ENCODE data around the gene YAP1. TPM values are rescaled to one million over a fixed set of nuclear protein-coding genes. Genes with fewer than 3 reads are reported as not detected.

YAP1 gene
- total RNA-seq, 2 donors from 2014 or later = 137 to 210 TPM

DNA sequence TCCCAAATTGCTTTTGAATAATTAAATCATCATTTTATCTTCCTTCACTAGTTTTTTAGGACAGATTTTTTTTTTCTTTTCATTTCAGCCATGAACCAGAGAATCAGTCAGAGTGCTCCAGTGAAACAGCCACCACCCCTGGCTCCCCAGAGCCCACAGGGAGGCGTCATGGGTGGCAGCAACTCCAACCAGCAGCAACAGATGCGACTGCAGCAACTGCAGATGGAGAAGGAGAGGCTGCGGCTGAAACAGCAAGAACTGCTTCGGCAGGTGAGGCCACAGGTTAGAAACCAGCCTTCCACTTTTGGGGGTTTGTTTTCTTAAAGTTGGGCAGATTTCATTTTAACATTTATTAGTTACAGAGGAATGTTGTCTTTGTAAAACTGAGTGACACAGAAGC, 95.6 kb downstream of the YAP1 start:
- no peak overlapping the region for H3K4me3 ChIP-seq
- 66% methylated on average over 4 of the region's 4 CpGs for WGBS
- no peaks in the 10 kb centered on the region for H3K27me3 ChIP-seq (replicated peaks; ENCODE audit: insufficient read depth)
- H3K36me3 ChIP-seq = peaks cover 3 to 4% of the 10 kb centered on the region in 2 donors
- H3K9me3 ChIP-seq = no peaks in the 10 kb centered on the region
- H3K4me1 ChIP-seq (replicated peaks) = no peaks in the 10 kb centered on the region
- DNase-seq (ENCODE audit: low spot score) = no peak
- no peak overlapping the region for H3K27ac ChIP-seq
- intact Hi-C loops (cut with DNase I) = loop anchor here (10.0 kb wide), 1 partner anchor 59 kb away; no protein-coding TSS in a partner anchor
- TF ChIP-seq, protein P1, sequence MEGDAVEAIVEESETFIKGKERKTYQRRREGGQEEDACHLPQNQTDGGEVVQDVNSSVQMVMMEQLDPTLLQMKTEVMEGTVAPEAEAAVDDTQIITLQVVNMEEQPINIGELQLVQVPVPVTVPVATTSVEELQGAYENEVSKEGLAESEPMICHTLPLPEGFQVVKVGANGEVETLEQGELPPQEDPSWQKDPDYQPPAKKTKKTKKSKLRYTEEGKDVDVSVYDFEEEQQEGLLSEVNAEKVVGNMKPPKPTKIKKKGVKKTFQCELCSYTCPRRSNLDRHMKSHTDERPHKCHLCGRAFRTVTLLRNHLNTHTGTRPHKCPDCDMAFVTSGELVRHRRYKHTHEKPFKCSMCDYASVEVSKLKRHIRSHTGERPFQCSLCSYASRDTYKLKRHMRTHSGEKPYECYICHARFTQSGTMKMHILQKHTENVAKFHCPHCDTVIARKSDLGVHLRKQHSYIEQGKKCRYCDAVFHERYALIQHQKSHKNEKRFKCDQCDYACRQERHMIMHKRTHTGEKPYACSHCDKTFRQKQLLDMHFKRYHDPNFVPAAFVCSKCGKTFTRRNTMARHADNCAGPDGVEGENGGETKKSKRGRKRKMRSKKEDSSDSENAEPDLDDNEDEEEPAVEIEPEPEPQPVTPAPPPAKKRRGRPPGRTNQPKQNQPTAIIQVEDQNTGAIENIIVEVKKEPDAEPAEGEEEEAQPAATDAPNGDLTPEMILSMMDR (IDR thresholded peaks at IDR 0.05) = no peak
- TF ChIP-seq POLR2AphosphoS5 (IDR thresholded peaks at IDR 0.05) (no peak), POLR2A (IDR thresholded peaks at IDR 0.05) (no peak)

- no peak overlapping the region for H3K27ac ChIP-seq
- no peaks in the 10 kb centered on the region for H3K27me3 ChIP-seq (replicated peaks; ENCODE audit: insufficient read depth)
- no peaks in the 10 kb centered on the region for H3K9me3 ChIP-seq
- intact Hi-C loops (cut with DNase I) = loop anchor here (10.0 kb wide), 1 partner anchor 56 kb away; no protein-coding TSS in a partner anchor
- TF ChIP-seq POLR2AphosphoS5 (IDR thresholded peaks at IDR 0.05) (no peak), POLR2A (IDR thresholded peaks at IDR 0.05) (no peak)
- TF ChIP-seq, protein P1 (IDR thresholded peaks at IDR 0.05) = no peak
- peaks cover 3 to 4% of the 10 kb centered on the region in 2 donors for H3K36me3 ChIP-seq
- H3K4me1 ChIP-seq (replicated peaks) = no peaks in the 10 kb centered on the region
- WGBS = 71% methylated on average over 2 of the region's 2 CpGs
- no peak for DNase-seq (ENCODE audit: low spot score)
- no peak overlapping the region for H3K4me3 ChIP-seq
These were observed 98.6 kb downstream of the YAP1 start for GRCh38 chr11:102208835-102209234.

DNA sequence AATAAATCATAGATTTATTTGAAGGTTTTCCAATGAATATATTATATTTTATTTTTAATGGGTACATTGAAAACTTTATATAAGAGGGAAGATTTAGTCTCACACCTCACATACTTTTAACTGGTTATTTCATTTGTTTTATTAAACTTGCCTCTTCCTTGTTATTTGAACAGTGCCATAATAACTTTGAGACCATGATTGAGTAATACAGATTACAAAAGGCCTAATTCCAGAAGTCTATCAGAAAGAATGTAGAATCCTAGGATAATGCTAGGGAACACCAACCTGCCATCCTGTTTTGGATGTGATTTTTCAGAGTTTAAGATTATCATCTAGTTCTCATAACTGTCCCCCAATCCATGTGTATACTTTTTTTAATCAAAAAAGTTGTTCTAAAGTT, 104.4 kb downstream of the YAP1 start:
- no peaks in the 10 kb centered on the region for H3K36me3 ChIP-seq
- H3K27ac ChIP-seq = no peak overlapping the region
- intact Hi-C loops (cut with DNase I) = no loop called here
- no peaks in the 10 kb centered on the region for H3K27me3 ChIP-seq (replicated peaks; ENCODE audit: insufficient read depth)
- no peaks in the 10 kb centered on the region for H3K4me1 ChIP-seq (replicated peaks)
- TF ChIP-seq POLR2AphosphoS5 (IDR thresholded peaks at IDR 0.05) = no peak
- no peak for TF ChIP-seq POLR2A (IDR thresholded peaks at IDR 0.05)
- TF ChIP-seq, protein P1 (IDR thresholded peaks at IDR 0.05) = no peak
- no peak for DNase-seq (ENCODE audit: low spot score)
- H3K9me3 ChIP-seq = no peaks in the 10 kb centered on the region
- H3K4me3 ChIP-seq = no peak overlapping the region

DNA sequence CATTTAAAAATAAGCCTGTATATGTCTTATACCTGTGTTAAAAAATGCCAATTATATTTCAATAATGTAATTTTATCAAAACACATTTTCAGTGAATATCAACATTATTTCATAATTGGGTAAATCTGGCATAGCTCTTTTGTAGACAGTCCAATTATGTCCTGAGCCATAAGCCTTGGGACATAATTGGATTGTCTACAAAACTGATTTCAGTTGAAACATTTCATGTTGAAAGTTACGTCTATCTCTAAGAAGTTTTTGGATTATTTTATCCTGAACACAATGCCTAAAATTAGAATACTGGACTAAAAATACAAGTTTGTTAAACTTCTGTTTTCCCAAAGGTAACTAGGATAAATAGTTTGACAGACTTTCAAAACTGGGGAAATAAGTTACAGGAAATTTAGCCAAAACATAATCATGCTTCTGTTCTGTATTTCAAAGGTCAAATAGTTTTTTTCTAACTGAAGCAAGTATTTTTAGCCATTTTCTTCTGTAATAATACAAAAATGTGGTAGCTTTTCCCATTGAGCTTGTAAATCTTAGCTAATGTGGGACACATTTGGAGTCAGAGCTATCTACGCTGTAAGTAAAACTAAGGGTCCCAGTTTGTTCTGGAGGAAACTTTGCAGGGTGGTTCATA, 106.3 kb downstream of the YAP1 start:
- WGBS = 69% methylated on average over 2 of the region's 2 CpGs
- Histone ChIP-seq H3K4me3 (no peak overlapping the region), H3K9me3 (no peaks in the 10 kb centered on the region), H3K27ac (no peak overlapping the region), H3K27me3 (replicated peaks; ENCODE audit: insufficient read depth) (no peaks in the 10 kb centered on the region), H3K4me1 (replicated peaks) (no peaks in the 10 kb centered on the region), H3K36me3 (no peaks in the 10 kb centered on the region)
- DNase-seq (ENCODE audit: low spot score) = no peak
- intact Hi-C loops (cut with DNase I) = no loop called here
- TF ChIP-seq, protein P1 (IDR thresholded peaks at IDR 0.05) = no peak
- TF ChIP-seq POLR2AphosphoS5 (IDR thresholded peaks at IDR 0.05) (no peak), POLR2A (IDR thresholded peaks at IDR 0.05) (no peak)
